GM19238 (cell line): ENCODE results near the gene CEP89.
"Not testable (repeated sequence)": the region's sequence is repeated elsewhere in the genome, so short reads cannot be mapped to it uniquely, and the experiment has no call there.

Source experiments
- DNase-seq: peaks from one replicate; pipeline ENCODE4 v3.0.0; 2011; ENCODE audit warnings: low spot score; ENCODE audit not compliant: insufficient read length

Gene CEP89

GRCh38 chr19:32869966-32870573 lies 101.7 kb downstream of the CEP89 start:
- no peak for DNase-seq

- DNase-seq, result no peak
Observed at GRCh38 chr19:32869369-32869965, 102.3 kb downstream of the CEP89 start, which contains the start of gene SLC7A9. SLC7A9 (minus strand) TSS chr19:32869767; CDS start chr19:32868534, 1,233 bp downstream.

GRCh38 chr19:32868206-32868950 lies 103.4 kb downstream of the CEP89 start:
- no peak for DNase-seq

- DNase-seq, result not testable (repeated sequence)
Observed at GRCh38 chr19:32867436-32867835, 104.3 kb downstream of the CEP89 start.

- no peak for DNase-seq
Observed at GRCh38 chr19:32866564-32867265, 105.0 kb downstream of the CEP89 start.

GRCh38 chr19:32866061-32866460 lies 105.7 kb downstream of the CEP89 start:
- DNase-seq, result no peak

GRCh38 chr19:32865326-32865725 lies 106.4 kb downstream of the CEP89 start:
- no peak for DNase-seq

GRCh38 chr19:32864318-32865007 lies 107.3 kb downstream of the CEP89 start:
- DNase-seq, result no peak

- no peak for DNase-seq
Observed at GRCh38 chr19:32863841-32864240, 107.9 kb downstream of the CEP89 start.

- DNase-seq, result no peak
Observed at GRCh38 chr19:32863301-32863700, 108.5 kb downstream of the CEP89 start.

GRCh38 chr19:32862741-32863140 lies 109.0 kb downstream of the CEP89 start:
- no peak for DNase-seq

GRCh38 chr19:32862173-32862572 lies 109.6 kb downstream of the CEP89 start:
- DNase-seq, result no peak

- DNase-seq, result no peak
Observed at GRCh38 chr19:32861596-32861995, 110.2 kb downstream of the CEP89 start.

GRCh38 chr19:32859591-32859990 lies 112.2 kb downstream of the CEP89 start:
- no peak for DNase-seq

- no peak for DNase-seq
Observed at GRCh38 chr19:32858559-32858958, 113.2 kb downstream of the CEP89 start.

- DNase-seq, result no peak
Observed at GRCh38 chr19:32858155-32858554, 113.6 kb downstream of the CEP89 start.

- no peak for DNase-seq
Observed at GRCh38 chr19:32857584-32857983, 114.2 kb downstream of the CEP89 start.

- DNase-seq, result not testable (repeated sequence)
Observed at GRCh38 chr19:32856818-32857217, 114.9 kb downstream of the CEP89 start.

- no peak for DNase-seq
Observed at GRCh38 chr19:32852216-32852615, 119.5 kb downstream of the CEP89 start.

GRCh38 chr19:32848035-32848434 lies 123.7 kb downstream of the CEP89 start:
- DNase-seq, result not testable (repeated sequence)

- DNase-seq, result no peak
Observed at GRCh38 chr19:32843716-32844245, 128.0 kb downstream of the CEP89 start.
